NCI-H187 treated with DMSO at 0.1 percent for 48 hours (cell line): ENCODE measurements around the gene NPAT.
"Not testable (repeated sequence)": the region's sequence is repeated elsewhere in the genome, so short reads cannot be mapped to it uniquely, and the experiment has no call there.

ENCODE experiments used
- DNase-seq: peaks from one replicate; lab custom pipeline; 2025; lab: John Stamatoyannopoulos, UW

NPAT gene

DNA sequence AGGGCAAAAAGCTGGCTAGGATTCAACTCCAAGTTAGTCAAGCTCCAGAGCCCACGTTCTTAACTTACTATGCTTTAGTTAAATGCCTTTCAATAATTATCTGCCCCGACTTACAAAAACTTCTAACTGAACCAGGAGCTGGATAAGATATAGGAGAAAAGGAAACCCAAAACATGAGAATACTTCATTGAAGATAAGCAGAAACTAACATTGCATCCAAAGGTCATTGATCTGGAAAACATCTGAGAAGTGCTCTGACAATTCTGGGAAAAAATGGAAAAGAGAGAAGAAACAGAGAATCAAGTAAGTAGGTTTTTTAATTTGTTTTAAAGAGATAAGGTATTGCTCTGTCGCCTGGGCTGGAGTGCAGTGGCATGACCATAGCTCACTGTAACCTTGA is 73.9 kb downstream of the NPAT start:
- no peak for DNase-seq

DNA sequence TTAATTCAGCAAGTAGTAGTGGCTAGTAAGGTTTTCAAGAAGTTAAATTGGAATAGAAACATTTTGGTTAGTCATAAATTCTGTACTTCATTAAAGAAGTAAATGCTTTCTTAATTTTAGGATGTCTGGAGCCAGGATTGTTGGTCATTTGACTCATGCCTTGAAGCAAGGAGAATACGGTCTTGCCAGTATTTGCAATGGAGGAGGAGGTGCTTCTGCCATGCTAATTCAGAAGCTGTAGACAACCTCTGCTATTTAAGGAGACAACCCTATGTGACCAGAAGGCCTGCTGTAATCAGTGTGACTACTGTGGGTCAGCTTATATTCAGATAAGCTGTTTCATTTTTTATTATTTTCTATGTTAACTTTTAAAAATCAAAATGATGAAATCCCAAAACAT is 75.3 kb downstream of the NPAT start:
- no peak for DNase-seq

DNA sequence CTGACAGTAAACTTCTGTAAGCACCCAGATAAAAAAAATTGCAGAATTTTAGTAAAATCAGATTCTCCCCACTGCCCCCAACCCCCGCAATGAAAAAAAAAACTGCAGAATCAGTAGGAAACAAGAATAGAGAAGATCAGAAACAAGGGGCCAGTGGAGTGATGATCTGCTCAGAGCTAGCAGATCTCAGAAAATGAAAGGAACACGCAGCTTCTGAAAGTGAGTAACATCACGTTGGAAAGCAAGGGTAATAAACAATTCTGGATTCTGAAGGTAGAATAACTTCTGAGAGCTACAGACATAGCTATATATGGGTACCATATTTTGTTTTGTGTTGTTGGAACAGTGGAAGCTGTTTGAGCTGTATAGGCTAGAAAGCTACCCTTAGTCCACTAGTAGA is 77.8 kb downstream of the NPAT start:
- DNase-seq, result no peak

DNA sequence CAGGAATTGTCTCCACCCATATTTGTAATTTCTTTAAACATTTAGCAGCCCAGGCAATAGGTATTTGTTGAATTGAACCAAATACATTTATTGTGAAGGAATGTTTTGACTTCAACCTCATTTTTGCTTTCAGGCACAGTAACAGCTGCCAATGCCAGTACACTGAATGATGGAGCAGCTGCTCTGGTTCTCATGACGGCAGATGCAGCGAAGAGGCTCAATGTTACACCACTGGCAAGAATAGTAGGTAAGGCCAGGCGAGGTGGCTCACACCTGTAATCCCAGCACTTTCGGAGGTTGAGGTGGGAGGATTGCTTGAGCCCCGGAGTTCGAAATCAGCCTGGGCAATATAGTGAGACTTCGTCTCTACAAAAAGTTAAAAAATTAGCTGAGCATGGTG is 80.1 kb downstream of the NPAT start:
- DNase-seq, result no peak

DNA sequence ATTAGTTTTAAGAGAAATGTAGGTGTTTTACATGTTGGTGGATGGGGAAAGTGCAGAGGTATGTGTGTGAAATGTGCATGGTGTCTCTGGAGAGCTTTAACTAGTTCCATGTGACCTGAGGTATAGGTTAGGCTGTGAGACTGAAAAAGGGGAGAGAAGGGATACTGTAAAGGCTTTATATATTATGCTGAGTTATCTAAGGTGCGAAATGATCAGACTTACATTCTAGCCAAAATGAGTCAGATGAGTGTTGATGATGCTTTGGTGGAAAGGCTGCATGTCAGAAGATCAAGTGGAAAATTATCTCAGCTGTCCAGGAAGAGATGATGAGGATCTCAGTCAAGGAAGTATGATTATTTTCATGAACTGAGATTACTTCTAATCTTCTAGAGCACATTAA is 85.2 kb downstream of the NPAT start:
- DNase-seq, result no peak

DNA sequence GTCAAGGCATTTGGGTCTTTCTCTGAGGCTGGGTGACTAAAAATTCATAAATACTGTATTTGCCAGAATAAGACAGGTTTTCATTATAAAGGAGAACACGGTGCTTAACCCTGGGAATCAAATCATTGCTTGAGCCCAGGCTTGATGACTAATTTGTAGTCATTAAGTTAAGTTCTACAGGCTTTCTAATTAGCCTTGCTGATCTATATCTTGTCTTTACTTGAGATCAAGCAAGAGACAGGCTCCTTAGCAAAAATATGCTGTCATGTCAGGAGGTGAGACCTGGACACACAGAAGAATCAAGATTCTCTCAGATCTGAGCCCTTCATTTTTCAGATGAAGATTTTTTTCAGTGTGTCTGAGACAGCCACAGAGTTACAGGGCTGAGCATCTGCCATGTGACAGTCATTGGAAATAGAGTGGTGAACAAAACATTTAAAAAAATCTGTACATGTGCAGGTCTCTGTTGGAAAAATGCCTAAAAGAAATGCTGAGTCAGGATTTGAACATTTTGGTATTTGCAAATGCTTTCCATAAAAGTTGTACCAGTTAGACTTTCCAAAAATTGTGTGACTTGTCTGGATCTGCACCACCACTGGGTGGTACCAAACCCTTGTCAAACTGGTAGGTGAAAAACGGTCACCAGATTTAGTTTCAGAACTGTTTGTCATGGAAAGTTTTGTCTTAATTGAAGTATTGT is 86.4 kb downstream of the NPAT start:
- DNase-seq, result no peak

DNA sequence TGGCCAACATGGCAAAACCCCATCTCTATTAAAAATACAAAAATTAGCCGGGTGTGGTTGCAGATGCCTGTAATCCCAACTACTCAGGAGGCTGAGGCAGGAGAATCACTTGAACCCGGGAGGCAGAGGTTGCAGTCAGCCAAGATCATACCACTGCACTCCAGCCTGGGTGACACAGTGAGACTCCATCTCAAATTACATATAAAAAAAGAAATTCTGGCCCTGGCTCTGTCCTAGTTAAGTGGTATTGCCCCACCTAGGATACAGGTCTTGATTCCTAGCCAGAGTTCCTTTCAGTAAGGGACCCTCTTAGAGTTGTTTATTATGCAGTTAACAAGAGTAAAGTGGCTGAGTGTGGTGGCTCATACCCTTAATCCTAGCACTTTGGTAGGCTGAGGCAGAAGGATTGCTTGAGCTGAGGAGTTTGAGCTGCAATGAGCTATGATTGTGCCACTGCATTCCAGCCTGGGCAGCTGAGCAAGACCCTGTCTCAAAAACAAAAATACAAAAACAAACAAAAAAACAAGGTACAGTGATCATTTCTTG is 89.4 kb downstream of the NPAT start:
- DNase-seq, result not testable (repeated sequence)

DNA sequence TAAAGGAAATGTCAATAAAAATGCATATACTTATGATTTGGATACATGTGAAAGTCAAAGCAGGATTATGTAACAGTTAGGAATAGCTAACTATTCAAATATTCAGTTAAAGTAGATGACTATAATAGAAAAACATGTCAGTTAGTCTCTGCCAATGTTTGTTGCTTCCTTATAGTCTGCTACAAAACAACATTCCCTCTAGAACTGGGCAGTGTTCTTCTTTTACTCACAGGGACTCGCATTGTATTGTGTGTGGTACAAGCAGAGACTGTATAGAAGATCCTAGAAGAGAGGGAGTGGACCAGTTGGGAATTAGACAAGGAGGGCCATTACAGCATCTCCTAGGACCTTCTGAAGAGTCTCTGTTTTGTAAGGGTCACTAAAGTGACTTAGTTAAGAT is 90.4 kb downstream of the NPAT start:
- DNase-seq, result no peak

DNA sequence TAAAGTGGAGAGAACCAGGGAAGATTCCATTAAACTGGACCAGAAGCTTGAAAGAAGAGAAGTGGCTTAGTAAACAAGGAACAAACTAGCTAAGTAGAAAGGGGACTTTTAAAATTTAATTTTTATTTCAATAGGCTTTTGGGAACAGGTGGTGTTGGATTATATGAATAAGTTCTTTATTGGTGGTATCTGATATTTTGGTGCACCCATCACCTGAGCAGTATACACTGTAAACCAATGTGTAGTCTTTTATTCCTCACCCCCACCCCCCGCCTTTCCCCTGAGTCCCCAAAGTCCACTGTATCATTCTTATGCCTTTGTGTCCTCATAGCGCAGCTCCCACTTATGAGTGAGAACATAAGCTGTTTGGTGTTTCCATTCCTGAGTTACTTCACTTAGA is 93.7 kb downstream of the NPAT start:
- no peak for DNase-seq

DNA sequence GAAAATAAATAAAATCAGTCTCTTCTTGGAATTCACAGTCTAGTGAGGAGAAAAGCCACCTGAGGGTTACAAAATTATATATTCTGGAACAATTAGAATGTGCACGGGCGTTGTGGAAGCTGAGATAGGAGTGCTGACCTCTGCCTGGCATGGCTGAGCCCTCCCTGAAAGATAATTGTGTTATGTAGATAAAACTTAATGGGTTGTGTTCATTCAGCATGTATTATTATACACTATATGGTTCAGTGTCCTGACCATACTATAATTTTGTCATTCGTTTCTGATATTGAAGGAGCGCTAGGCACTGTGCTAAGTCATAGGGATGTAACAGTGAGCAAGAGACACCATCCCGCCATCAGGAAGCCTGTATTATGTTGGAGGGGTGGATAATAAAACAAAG is 97.3 kb downstream of the NPAT start:
- DNase-seq, result no peak

DNA sequence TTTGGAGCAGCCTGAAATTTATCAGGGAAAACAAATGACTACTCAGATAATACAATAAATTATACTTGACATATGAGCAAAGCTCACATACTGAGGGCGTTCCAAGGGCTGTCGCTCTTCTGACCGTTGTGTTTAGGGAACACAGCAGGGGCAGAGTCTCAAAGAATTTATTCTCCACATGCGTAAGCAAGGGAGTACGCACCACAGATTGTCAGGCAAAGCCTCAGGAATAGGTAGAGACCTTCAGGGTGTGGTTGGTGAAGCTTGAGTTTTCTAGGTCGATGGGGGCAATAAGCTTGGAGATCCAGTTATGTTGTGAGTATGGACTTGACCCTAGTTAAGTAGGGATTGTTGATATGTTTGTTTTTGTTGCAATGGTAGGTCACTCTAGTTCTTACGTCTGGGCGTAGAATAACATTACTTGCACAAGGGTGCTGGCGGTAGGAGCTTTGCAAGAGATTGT is 100.2 kb downstream of the NPAT start:
- DNase-seq, result no peak

DNA sequence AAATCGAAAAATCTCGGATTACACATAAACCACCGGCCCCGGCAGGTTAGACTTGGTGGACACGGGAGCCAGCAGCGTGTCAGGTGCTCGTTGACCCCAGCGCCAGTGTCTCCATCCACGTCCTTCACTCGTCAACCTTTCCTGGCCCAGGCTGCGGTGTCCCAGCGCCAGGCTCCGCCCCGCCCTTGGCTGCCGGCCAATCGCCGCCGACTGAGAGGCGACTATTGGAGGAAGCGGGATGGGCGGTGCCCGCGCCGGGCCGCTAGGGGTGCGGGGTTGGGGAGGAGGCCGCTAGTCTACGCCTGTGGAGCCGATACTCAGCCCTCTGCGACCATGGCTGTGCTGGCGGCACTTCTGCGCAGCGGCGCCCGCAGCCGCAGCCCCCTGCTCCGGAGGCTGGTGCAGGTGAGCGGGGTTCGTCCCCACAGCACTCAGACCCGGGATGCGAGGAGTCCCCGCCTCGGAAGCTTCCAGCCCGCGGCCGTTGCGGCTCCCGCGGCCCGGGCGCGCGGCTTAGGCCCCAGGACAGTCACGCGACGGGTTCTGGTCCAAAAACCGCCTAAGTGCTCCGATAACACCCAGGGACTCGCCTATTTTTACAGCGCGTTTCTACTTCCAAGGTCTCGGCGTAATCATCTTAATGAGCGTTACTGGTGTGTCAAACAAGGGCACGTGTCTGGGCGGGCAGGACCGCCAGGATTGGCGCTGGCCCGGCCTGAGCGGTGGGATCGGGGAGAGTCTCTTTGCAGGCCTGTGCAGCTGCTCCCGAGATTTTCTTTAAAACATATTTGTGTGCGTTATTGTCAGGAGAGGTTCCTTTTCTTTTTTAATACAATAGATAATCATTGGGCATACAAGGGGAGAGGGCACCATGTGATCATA is 100.9 kb downstream of the NPAT start, which contains the start of gene ACAT1:
Gene ACAT1 (plus strand): TSS at position 294 of the 882 bp plus-strand sequence. CDS start 40 bp downstream, at position 334.
- DNase-seq, result peak; percentile 52

DNA sequence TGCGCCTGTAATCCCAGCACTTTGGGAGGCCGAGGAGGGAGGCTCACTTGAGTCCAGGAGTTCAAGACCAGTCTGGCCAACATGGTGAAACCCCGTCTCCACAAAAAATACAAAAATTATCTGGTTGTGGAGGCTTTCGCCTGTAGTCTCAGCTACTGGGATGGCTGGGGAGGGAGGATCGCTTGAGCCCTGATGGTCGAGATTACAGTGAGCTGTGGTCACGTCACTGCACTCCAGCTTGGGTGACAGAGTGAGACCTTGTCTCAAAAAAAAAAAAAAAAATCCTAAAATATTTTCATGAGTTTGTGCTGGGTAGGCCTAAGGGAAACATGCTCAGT is 101.5 kb downstream of the NPAT start:
- DNase-seq, result not testable (repeated sequence)

DNA sequence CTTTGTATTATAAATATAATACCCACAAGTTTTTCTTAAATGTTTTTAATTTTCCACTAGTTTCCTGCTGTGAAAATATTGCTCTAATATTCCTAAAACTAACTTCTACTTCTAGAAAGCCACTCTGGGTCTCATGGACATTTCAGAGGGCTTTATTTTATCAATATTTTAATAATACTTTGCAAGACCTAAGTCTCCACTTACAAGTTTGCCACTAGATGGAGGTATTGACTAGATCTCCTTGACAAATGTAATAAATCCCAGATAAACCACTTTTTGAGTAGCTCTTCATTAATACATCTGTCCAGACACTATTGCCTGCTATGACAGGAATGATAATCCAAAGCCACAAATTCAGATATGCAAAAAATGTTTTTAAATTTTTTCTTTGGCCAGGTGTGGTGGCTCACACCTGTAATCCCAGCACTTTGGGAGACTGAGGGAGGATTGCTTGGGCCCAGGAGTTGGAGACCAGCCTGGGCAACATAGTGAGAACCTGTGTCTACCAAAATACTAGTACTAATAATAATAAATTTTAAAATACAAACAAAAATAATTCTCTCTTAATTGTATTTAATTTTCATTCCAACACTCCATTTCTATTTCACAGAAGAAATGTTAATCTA is 104.6 kb downstream of the NPAT start:
- no peak for DNase-seq

DNA sequence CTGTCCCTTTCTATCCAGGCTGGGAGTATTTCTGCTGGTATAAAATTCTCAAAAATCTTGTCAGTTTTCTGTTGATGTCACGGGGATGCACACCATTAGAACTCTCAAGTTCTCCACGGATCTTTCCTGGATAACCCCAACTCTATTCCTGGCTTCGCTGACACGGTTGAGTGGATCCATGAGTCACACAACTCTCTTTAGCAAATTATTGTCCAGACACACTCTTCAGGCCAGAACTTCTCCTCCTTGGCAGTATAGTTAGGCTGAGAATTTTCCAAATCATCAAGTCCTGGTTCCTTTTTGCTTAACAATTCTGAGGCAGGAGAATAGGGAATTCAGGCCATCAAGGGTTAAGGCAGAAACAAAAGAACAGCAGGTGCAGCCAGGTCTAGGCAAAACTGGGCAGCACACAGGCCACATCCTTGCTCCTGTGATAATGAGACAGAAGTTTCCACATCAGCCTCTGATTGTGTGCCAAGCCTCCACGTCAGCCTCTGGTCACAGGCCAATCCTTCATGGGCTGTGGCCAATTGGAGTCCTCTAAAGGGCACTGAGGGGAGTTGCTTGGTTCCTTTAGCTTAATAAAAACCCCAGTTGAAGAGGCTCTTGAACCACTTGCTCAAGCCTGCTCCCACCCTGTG is 106.8 kb downstream of the NPAT start:
- DNase-seq, result peak; percentile 20

DNA sequence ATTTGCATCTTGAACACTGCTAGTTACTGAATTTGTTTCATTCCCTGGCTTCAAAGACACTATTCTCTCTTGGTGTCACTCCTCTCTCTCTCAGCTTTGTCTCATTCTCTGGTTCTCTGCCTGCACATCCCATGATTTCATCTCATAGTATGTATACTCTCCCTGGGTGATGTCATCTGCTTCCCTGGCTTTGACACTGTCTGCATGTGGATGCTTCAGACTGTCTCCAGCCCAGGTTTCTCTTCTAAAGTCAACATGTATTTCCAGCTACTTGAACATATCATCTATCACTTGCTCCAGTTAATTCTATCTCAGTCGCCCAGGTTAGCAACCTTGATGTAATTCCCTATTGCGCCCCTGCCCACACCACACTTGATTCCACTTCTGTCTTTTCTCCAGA is 110.4 kb downstream of the NPAT start:
- DNase-seq, result no peak

DNA sequence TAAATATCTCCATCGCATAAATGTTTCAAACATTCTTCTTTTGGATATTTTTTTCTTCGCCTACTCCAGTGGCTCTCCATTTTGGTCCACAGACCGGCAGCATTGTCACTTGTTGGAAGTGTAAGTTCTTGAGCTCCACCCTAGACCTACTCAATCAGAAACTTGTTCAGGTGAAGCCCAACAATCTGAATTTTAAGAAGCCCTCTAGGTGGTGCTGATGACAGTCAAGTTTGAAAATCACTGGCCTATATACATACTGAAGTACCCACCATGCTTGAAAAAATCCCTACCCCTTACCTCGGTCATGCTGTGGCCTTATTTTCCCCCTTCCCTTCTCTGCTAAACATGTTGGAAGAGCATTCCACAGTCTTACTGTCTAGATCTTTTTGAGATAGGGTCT is 111.3 kb downstream of the NPAT start:
- DNase-seq, result no peak
